RWPE2 (cell line): ENCODE data around the gene NBPF3.
A peak's percentile ranks its signal among the peaks of the same experiment; 100 is the strongest.

Source experiments
- ATAC-seq: fragments of 200-7000 bp; cut with Tn5 transposase; 3 replicates; pipeline ENCODE4 v1.9.1; 2021; ENCODE audit warnings: low read depth
- DNase-seq: peaks from one replicate; pipeline ENCODE4 v3.0.0-alpha.2; 2020; ENCODE audit warnings: low spot score
- H3K27ac ChIP-seq: fragments of 450-650 bp; 2 replicates; pipeline ENCODE4 v1.5.1; 2017; ENCODE audit warnings: mild to moderate bottlenecking; ENCODE audit not compliant: poor library complexity, severe bottlenecking
- H3K27me3 ChIP-seq: fragments of 250-450 bp; sonication (Bioruptor Pico); 2 replicates; pipeline ENCODE4 v1.5.1; 2021; ENCODE audit warnings: mild to moderate bottlenecking, moderate library complexity; ENCODE audit not compliant: insufficient read depth, poor library complexity, severe bottlenecking
- H3K36me3 ChIP-seq: fragments of 250-450 bp; sonication (Bioruptor Pico); 2 replicates; pipeline ENCODE4 v1.5.1; 2020; ENCODE audit warnings: low read depth, mild to moderate bottlenecking, moderate library complexity
- H3K4me1 ChIP-seq: fragments of 250-450 bp; sonication (Bioruptor Pico); 2 replicates; pipeline ENCODE4 v1.5.1; 2021; ENCODE audit warnings: mild to moderate bottlenecking, moderate library complexity; ENCODE audit not compliant: insufficient read depth, poor library complexity, severe bottlenecking
- H3K4me3 ChIP-seq: fragments of 250-450 bp; sonication (Bioruptor Pico); 2 replicates; pipeline ENCODE4 v1.5.1; 2021; ENCODE audit warnings: mild to moderate bottlenecking, moderate library complexity; ENCODE audit not compliant: severe bottlenecking
- H3K9me3 ChIP-seq: fragments of 250-450 bp; sonication (Bioruptor Pico); 2 replicates; pipeline ENCODE4 v1.5.1; 2021; ENCODE audit warnings: mild to moderate bottlenecking, moderate library complexity; ENCODE audit not compliant: severe bottlenecking
- TF ChIP-seq, protein P1 (sequence below): fragments of 450-650 bp; IDR thresholded peaks from one replicate; pipeline ENCODE4 v1.5.1; 2017; ENCODE audit warnings: mild to moderate bottlenecking, moderate library complexity; ENCODE audit not compliant: poor library complexity, severe bottlenecking

The NBPF3 gene

DNA sequence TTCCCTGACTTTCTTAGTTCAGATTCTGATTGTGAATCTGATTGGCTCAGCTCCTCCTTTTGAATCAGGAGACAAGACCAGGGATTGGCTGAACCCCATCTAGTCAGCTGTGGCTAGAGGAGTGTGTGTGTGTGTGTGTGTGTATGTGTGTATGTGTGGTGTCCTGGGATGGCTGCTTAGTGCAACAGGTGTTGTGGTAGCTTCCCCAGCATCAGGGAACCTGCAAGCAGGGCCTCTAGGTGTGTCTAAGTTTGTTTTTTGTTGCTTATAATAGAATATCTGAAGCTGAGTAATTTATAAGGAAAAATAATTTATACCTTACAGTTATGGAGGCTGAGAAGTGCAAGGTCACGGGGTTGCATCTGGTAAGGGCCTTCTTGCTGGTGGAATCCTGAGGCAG is 56.1 kb downstream of the NBPF3 start:
- Histone ChIP-seq H3K9me3 (no peaks in the 10 kb centered on the region), H3K36me3 (no peaks in the 10 kb centered on the region), H3K4me3 (no peak overlapping the region), H3K27me3 (no peaks in the 10 kb centered on the region), H3K4me1 (no peaks in the 10 kb centered on the region), H3K27ac (no peak overlapping the region)
- no peak for ATAC-seq
- DNase-seq, result no peak
- TF ChIP-seq, protein P1, sequence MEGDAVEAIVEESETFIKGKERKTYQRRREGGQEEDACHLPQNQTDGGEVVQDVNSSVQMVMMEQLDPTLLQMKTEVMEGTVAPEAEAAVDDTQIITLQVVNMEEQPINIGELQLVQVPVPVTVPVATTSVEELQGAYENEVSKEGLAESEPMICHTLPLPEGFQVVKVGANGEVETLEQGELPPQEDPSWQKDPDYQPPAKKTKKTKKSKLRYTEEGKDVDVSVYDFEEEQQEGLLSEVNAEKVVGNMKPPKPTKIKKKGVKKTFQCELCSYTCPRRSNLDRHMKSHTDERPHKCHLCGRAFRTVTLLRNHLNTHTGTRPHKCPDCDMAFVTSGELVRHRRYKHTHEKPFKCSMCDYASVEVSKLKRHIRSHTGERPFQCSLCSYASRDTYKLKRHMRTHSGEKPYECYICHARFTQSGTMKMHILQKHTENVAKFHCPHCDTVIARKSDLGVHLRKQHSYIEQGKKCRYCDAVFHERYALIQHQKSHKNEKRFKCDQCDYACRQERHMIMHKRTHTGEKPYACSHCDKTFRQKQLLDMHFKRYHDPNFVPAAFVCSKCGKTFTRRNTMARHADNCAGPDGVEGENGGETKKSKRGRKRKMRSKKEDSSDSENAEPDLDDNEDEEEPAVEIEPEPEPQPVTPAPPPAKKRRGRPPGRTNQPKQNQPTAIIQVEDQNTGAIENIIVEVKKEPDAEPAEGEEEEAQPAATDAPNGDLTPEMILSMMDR, result no peak

DNA sequence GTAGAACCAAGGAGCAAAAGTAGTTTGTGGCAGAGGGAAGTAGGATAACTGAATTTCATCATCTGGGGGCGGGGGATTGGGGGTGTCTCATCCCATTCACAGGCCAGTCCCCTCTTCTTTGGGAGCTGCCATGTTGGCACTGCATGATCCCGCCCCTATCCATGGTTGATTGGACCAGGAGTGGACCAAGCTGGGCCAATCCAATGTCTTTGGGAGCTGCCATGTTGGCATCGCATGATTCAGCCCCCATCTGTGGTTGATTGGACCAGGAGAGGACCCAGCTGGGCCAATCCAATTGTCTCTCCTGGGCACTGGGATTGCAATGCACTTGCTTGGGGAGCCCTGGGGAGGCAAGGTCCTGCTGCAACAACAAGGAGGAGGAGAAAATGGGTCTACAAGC is 56.9 kb downstream of the NBPF3 start:
- peak; percentile 22 for DNase-seq
- Histone ChIP-seq H3K4me1 (no peaks in the 10 kb centered on the region), H3K36me3 (no peaks in the 10 kb centered on the region), H3K4me3 (no peak overlapping the region), H3K9me3 (no peaks in the 10 kb centered on the region), H3K27ac (no peak overlapping the region), H3K27me3 (no peaks in the 10 kb centered on the region)
- ATAC-seq, result no peak
- TF ChIP-seq, protein P1, result no peak

DNA sequence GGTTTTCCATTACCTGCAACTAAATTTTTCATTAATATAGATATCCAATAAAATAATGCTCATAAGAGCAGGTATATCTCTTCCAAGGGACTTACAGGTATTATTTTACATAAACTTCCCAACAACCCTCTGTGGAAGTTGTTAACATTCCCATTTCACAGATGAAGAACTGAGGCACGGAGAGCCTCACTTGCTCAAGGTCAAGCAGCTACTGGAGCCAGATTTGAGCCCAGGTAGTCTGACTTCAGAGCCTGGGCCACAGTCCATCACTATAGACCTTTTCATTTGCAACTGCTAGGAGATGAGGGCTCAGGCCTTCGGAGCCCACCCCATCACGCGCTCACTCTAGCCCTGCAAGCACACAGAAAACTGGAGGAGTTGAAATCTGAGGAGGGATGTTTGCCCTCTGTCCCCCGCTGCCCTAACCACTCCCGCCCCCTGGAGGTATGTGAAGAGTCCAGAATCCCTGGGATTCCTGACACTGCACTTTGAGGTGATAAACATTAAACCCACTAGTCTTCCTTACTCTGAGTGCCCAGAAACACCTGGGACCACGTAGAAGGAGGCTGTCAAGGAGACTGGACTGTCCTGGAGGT is 57.6 kb downstream of the NBPF3 start:
- TF ChIP-seq, protein P1, result no peak
- no peaks in the 10 kb centered on the region for H3K9me3 ChIP-seq
- H3K27ac ChIP-seq, result no peak overlapping the region
- H3K4me1 ChIP-seq, result no peaks in the 10 kb centered on the region
- H3K27me3 ChIP-seq, result no peaks in the 10 kb centered on the region
- DNase-seq (peak; percentile 19), ATAC-seq (no peak)
- no peak overlapping the region for H3K4me3 ChIP-seq
- H3K36me3 ChIP-seq, result no peaks in the 10 kb centered on the region

GRCh38 chr1:21499283-21499950 is 59.5 kb downstream of the NBPF3 start:
- no peak for ATAC-seq
- no peaks in the 10 kb centered on the region for H3K36me3 ChIP-seq
- TF ChIP-seq, protein P1, result no peak
- H3K27ac ChIP-seq, result no peak overlapping the region
- no peaks in the 10 kb centered on the region for H3K4me1 ChIP-seq
- H3K27me3 ChIP-seq, result no peaks in the 10 kb centered on the region
- DNase-seq, result peak; percentile 6
- H3K4me3 ChIP-seq, result no peak overlapping the region
- H3K9me3 ChIP-seq, result no peaks in the 10 kb centered on the region
